GM18499 (cell line): ENCODE results near the gene ZACN.
"Not testable (repeated sequence)": the region's sequence is repeated elsewhere in the genome, so short reads cannot be mapped to it uniquely, and the experiment has no call there.

ENCODE experiments used
- ATAC-seq: cut with Tn5 transposase; IDR thresholded peaks from one replicate; pipeline ENCODE4 v1.9.1; 2021; ENCODE audit warnings: moderate number of reproducible peaks; ENCODE audit not compliant: insufficient read depth, unreplicated experiment

The ZACN gene

GRCh38 chr17:76078860-76079534, at the start of gene ZACN:
Gene ZACN (plus strand): TSS chr17:76079182. CDS start chr17:76079265, 83 bp downstream.
- ATAC-seq, result no peak

DNA sequence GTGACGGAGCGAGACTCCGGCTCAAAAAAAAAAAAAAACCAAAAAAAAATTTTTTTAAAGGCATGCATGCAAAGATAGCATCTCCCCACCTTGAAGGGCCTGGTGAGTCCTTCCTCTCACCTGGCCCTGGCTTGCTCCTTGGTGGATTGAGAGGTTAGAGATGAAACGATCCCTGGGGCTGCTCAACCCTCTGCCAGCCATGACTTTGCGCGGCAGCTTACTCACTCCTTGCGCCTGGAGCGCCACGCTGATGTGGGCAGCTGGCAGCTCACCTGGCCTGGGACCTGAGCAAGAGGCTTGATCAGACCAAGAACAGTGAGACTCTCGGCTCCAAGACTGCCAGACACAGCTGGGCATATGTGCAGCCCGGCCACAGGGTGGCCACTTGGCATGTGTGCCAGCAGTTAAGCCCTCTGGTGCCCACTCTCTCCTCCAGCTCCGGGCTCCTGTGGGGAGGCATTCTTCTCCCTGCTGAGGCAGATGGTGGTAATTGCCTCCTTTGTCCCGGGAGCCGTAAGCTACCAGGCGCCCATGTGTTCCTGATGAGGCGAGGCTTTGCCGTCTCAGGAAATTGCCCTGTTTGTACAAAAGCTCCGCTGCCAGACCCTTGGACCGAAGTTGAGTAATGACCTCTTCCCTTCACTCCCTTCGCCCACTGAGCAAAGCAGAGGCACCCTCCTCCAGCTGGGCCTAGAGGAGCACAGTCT, 46.8 kb upstream of the ZACN start:
- no peak for ATAC-seq

DNA sequence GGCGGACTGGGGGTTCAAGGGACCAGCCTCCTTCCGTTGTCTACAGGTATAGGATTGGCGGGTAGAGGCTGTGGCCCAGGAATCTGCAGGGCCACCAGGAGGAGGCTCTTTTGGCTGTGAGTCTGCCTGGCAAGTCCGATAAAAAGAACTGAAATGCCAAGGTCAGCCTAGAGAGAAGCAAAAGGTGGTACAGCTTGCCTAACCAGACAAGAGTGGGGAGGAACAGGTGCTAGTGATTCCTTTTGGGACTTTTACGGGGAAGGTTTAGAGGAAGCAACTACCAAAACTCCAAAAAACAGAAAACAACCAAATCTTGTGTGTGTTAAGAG, 46.2 kb upstream of the ZACN start:
- ATAC-seq, result no peak

- no peak for ATAC-seq
These were observed 45.8 kb upstream of the ZACN start for GRCh38 chr17:76033139-76033538.

DNA sequence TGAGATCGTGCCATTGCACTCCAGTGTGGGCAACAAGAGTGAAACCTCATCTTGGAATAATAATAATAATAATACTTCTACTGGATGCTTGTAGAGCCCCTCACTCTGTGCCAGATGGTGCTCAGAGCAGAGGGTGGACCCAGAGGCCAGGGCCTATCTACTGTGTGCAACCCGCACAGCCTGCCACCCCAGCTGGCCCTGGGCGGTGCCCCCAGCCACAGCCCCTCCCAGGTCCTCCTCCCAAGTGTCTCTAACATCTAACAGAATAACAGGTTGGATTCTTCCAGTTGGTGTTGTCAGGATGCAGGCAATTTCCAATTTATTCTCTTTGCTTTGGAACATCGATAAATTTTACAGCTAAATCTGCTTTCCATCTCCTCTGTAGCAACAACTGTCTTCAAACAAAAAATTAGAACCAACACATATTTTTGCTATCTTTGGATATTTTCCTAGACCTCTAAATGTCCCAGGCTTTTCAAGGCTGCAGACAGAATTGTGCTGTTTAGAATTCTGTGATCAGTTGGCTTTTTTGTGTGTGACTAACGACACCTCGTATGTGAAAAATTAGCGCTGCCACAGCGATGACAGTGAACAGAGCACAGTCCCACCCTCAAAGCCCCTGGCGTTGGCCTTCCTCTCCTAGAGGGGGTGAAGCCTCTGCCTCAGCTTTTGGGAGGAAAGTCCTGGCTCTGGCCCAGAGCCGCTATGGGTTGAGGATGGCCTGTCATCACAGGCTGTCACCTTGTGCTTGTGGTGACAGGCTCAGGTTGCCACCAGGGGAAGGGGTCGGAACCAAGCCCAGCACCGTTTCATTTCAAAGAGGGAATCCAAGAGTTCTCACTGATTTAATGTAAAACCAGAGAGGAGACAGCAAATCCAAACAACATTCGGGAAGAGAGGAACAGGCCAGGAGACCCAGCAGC, 44.3 kb upstream of the ZACN start:
- ATAC-seq, result no peak

- ATAC-seq, result no peak
These were observed 42.3 kb upstream of the ZACN start for GRCh38 chr17:76036497-76037261.

GRCh38 chr17:76038050-76038449, 40.9 kb upstream of the ZACN start:
- ATAC-seq, result no peak

GRCh38 chr17:76039121-76039520, 39.9 kb upstream of the ZACN start:
- ATAC-seq, result no peak

DNA sequence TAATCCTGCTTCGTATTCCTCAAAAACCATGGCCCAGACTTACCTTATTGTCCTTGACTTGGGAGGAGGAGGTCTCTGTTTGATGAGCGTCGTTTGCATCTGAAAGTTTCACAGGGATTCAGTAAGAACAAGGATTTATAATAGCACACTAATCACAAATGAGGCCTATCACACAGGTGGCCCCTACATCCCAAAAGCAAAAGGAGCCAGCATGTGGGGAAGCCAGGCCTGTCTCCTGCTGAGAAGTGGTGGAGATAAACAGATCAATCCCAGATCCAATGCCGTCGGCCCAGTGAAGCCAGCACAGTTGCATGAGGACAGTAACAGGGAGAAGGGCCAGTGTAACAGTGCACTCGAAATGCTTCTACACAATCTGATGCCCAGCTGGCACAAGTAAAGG, 38.6 kb upstream of the ZACN start:
- no peak for ATAC-seq

- not testable (repeated sequence) for ATAC-seq
These were observed 36.1 kb upstream of the ZACN start for GRCh38 chr17:76042868-76043267.

- not testable (repeated sequence) for ATAC-seq
These were observed 34.4 kb upstream of the ZACN start for GRCh38 chr17:76044475-76045007.

GRCh38 chr17:76046064-76046463, 32.9 kb upstream of the ZACN start:
- no peak for ATAC-seq

- ATAC-seq, result no peak
These were observed 30.9 kb upstream of the ZACN start for GRCh38 chr17:76048025-76048605.

DNA sequence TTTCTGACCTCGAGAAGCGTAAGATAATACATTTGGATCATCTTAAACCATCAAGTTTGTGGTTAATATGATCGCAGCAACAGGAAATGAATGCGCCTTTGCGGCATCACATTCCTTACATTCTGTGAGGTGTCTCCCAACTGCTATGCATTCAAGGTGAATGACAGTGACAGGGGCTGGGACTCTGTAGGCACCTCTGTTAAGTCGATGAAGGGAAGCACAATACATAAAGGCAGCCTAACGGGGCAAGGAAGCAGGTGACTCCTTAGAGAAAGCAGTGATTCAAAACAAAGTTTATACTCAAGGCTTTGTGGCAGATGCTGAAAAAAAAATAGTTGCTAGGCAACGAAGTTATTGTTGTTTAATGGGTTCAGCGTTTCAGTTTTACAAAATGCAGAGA, 30.3 kb upstream of the ZACN start:
- ATAC-seq, result no peak

GRCh38 chr17:76049239-76049638, 29.7 kb upstream of the ZACN start:
- ATAC-seq, result no peak

DNA sequence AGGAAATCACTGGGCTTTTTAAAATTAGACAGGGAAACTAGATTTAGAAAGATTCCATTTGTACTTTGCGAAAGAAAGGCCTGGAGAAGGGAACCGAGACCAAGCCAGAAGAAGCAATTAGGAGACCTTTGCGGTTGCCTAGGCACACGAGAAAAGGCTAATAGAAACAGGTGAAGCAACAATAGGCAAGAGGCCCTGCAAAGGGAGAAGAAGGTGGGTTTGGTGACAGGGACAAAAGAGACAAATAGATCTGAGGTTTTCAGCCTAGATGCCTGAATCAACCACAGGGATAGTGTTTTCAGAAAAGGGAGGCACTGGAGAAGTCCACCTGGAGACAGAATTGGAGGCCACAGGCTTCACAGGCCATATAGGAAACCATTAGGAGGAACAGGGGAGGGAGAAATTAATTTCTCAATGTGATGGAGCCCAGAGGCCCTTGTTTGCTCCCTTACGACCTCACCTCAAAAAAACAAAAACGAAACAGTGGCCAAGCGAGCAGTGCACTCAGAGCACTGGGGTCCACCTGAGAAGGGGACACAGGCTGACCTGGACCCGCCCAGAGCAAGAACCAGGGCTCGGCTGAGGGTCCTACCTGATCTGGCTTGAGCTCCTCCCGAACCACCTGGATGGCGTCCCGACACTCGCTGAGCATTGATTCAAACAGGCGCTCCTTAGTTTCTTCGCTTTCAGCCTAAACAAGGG, 29.0 kb upstream of the ZACN start:
- ATAC-seq, result no peak

DNA sequence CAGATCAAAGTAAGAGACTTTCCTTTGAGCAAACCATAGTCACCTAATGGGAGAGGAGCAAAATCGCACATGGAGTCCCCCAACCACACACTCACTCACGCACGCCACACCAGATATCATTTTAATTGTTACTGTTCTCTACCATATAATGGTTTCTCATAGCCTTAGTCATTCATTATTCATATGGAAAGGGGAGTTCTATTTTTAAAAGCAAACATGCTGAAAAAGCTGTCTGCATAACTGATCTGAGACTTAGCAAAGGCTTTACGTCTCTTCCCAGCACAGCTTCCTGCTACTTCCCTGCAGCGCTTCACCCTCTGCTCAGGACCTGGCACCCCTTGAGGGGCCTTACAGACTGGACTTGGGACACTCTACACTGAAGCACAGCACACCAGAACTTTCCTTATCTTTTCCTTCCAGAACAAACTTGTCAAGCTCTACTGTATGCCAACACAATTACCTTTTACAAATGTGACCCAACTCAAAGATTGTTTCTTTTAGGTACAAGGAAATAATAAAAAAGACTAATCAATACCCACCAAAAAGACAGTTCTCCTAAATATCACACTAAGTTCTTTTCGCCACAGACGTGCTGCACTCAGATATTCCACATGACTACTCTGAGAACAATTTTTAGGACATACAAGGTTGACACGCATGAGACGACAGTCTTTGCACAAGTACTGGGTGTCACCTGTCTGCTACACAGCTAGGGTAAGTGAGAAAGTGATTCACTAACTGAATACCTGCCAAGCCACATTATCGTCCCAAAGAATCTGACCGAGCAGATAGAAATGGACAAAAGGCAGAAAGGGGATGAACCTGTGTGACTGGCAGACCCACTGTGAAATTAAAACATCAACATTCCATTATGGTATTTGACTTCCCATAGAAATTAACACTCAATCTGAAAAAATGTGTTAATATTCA, 28.2 kb upstream of the ZACN start:
- ATAC-seq, result no peak

DNA sequence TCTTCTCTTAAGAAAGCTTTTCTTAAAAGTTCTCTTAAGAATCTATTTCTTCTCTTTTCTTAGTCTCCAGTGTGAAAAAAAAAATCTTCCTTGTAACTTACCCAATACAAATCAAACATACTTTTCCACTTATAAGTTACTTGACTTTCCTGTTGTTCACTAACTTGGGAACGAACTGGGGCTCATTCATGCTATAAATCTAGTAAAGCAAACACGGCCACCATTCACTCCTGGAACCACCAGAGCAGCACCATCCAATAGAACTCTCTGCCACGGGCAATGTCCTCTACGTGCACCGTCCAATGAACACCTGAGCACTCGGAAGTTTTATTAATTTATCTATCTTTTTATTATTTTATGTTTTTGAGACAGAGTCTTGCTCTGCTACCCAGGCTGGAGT, 27.4 kb upstream of the ZACN start:
- no peak for ATAC-seq
